ENCODE measurements around the gene HDAC5.

Gene HDAC5

GRCh38 chr17:44123356-44124117, at the start of gene HDAC5:
Gene HDAC5, minus strand, starts transcription at chr17:44123641. Its CDS starts 6,126 bp downstream, at chr17:44117515.
- no peaks in the 10 kb centered on the region for H3K27me3 ChIP-seq (ENCODE audit: insufficient read depth, low read depth)
- H3K79me2 ChIP-seq (ENCODE audit: insufficient read depth, low read depth), result peaks cover 37% of the 10 kb centered on the region
- peak; percentile 81 for TF ChIP-seq CTCF (conservative IDR thresholded peaks at IDR 0.05; ENCODE audit: low read depth, low read length)
- H3K4me1 ChIP-seq (ENCODE audit: low read depth, poor library complexity, severe bottlenecking), result peaks cover 24% of the 10 kb centered on the region
- H4K20me1 ChIP-seq (ENCODE audit: insufficient read depth), result no peaks in the 10 kb centered on the region
- peak within 1 kb of the TSS; percentile 65 for H3K27ac ChIP-seq
- H3K4me3 ChIP-seq (IDR thresholded peaks at IDR 0.05; ENCODE audit: insufficient read depth, low read depth, low read length), result no peak within 1 kb of the TSS
- peak within 1 kb of the TSS; percentile 92 for H2AFZ ChIP-seq (ENCODE audit: low read depth)
- peak within 1 kb of the TSS; percentile 80 for H3K9ac ChIP-seq
- H3K4me2 ChIP-seq, result peak within 1 kb of the TSS; percentile 98
- no peaks in the 10 kb centered on the region for H3K36me3 ChIP-seq (ENCODE audit: insufficient read depth)

GRCh38 chr17:44171931-44172455, 48.6 kb upstream of the HDAC5 start:
- Histone ChIP-seq H3K9ac (no peak overlapping the region; the same call in 1 of the 2 replicates), H3K4me3 (IDR thresholded peaks at IDR 0.05; ENCODE audit: insufficient read depth, low read depth, low read length) (no peak overlapping the region), H3K36me3 (ENCODE audit: insufficient read depth) (no peaks in the 10 kb centered on the region), H3K79me2 (ENCODE audit: insufficient read depth, low read depth) (peaks cover 9% of the 10 kb centered on the region; the same call in 1 of the 2 replicates), H3K27ac (peak overlapping the region; percentile 92), H3K27me3 (ENCODE audit: insufficient read depth, low read depth) (no peaks in the 10 kb centered on the region), H3K4me2 (peak overlapping the region; percentile 90), H3K4me1 (ENCODE audit: low read depth, poor library complexity, severe bottlenecking) (peaks cover 67% of the 10 kb centered on the region), H2AFZ (ENCODE audit: low read depth) (no peak overlapping the region), H4K20me1 (ENCODE audit: insufficient read depth) (no peaks in the 10 kb centered on the region)
- no peak for TF ChIP-seq CTCF (conservative IDR thresholded peaks at IDR 0.05; ENCODE audit: low read depth, low read length)

- H2AFZ ChIP-seq (ENCODE audit: low read depth), result peak within 1 kb of the TSS; percentile 11; the same call in 1 of the 2 replicates
- H3K9ac ChIP-seq, result peak within 1 kb of the TSS; percentile 74
- H3K36me3 ChIP-seq (ENCODE audit: insufficient read depth), result no peaks in the 10 kb centered on the region
- peaks cover 9% of the 10 kb centered on the region; the same call in 1 of the 2 replicates for H3K79me2 ChIP-seq (ENCODE audit: insufficient read depth, low read depth)
- TF ChIP-seq CTCF (conservative IDR thresholded peaks at IDR 0.05; ENCODE audit: low read depth, low read length), result no peak
- no peaks in the 10 kb centered on the region for H3K27me3 ChIP-seq (ENCODE audit: insufficient read depth, low read depth)
- peak within 1 kb of the TSS; percentile 92 for H3K27ac ChIP-seq
- H3K4me3 ChIP-seq (IDR thresholded peaks at IDR 0.05; ENCODE audit: insufficient read depth, low read depth, low read length), result no peak within 1 kb of the TSS
- H3K4me1 ChIP-seq (ENCODE audit: low read depth, poor library complexity, severe bottlenecking), result peaks cover 60% of the 10 kb centered on the region
- no peaks in the 10 kb centered on the region for H4K20me1 ChIP-seq (ENCODE audit: insufficient read depth)
- H3K4me2 ChIP-seq, result peak within 1 kb of the TSS; percentile 90
Observed at GRCh38 chr17:44170499-44171201, 47.2 kb upstream of the HDAC5 start, which contains the start of gene ASB16. Gene ASB16, plus strand, starts transcription at chr17:44170704. Its CDS starts 86 bp downstream, at chr17:44170790.

GRCh38 chr17:44170135-44170498, 46.7 kb upstream of the HDAC5 start:
- no peak overlapping the region for H3K4me3 ChIP-seq (IDR thresholded peaks at IDR 0.05; ENCODE audit: insufficient read depth, low read depth, low read length)
- no peaks in the 10 kb centered on the region for H3K36me3 ChIP-seq (ENCODE audit: insufficient read depth)
- H2AFZ ChIP-seq (ENCODE audit: low read depth), result peak overlapping the region; percentile 11; the same call in 1 of the 2 replicates
- H3K9ac ChIP-seq, result peak overlapping the region; percentile 74
- TF ChIP-seq CTCF (conservative IDR thresholded peaks at IDR 0.05; ENCODE audit: low read depth, low read length), result no peak
- H4K20me1 ChIP-seq (ENCODE audit: insufficient read depth), result no peaks in the 10 kb centered on the region
- peak overlapping the region; percentile 92 for H3K27ac ChIP-seq
- H3K4me1 ChIP-seq (ENCODE audit: low read depth, poor library complexity, severe bottlenecking), result peaks cover 59% of the 10 kb centered on the region
- peaks cover 9% of the 10 kb centered on the region; the same call in 1 of the 2 replicates for H3K79me2 ChIP-seq (ENCODE audit: insufficient read depth, low read depth)
- H3K27me3 ChIP-seq (ENCODE audit: insufficient read depth, low read depth), result no peaks in the 10 kb centered on the region
- peak overlapping the region; percentile 90 for H3K4me2 ChIP-seq

Data from KMS-11 (cell line).